ENCODE data around the gene TMEM87A. TPM values are rescaled to one million over a fixed set of nuclear protein-coding genes. Genes with fewer than 3 reads are reported as not detected.

Gene TMEM87A
- total RNA-seq, 4 donors from 2014 or later, result 47.1 to 63.1 (median 57.0) TPM

- TF ChIP-seq, protein P1, sequence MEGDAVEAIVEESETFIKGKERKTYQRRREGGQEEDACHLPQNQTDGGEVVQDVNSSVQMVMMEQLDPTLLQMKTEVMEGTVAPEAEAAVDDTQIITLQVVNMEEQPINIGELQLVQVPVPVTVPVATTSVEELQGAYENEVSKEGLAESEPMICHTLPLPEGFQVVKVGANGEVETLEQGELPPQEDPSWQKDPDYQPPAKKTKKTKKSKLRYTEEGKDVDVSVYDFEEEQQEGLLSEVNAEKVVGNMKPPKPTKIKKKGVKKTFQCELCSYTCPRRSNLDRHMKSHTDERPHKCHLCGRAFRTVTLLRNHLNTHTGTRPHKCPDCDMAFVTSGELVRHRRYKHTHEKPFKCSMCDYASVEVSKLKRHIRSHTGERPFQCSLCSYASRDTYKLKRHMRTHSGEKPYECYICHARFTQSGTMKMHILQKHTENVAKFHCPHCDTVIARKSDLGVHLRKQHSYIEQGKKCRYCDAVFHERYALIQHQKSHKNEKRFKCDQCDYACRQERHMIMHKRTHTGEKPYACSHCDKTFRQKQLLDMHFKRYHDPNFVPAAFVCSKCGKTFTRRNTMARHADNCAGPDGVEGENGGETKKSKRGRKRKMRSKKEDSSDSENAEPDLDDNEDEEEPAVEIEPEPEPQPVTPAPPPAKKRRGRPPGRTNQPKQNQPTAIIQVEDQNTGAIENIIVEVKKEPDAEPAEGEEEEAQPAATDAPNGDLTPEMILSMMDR (IDR thresholded peaks at IDR 0.05; ENCODE audit: low read depth), result no peak
Measured at GRCh38 chr15:42172475-42172874, 100.8 kb downstream of the TMEM87A start.

DNA sequence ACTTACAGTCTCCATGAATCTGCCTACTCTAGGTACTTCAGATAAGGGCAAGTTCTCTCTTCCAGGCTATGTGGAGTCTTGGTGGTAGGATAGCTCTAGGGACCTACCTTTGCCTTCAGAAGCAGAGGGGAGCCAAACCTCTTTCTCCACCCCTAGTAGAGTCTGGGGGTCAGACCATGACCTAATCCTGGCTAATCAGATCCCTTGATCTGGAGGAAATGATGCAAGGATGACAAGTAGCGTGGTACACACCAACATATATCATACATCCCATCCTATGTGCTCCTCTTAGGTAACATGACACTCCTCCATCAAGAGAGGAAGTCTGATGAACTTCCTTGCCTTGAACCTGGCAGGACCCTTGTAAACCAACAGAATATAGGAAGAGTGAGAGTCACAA lies 101.4 kb downstream of the TMEM87A start:
- TF ChIP-seq, protein P1 (IDR thresholded peaks at IDR 0.05; ENCODE audit: low read depth), result no peak

DNA sequence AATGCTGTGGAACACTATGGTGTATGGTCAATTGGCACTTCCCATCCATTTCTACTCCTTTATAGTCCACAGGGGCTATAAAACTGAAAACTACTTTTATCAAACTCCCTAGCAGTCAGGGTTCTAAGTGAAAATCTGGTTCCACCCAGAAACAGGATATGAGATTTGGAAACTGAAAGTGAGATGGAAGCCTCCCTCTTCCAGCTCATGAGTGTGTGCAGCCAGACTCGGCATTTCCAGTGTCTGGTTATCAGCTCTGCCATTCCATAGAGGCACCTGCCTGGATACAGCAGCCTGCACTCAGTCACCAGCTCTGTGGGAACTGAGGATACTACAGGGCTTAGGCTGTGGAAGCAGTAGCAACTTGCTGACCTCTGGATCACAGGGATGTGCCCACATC lies 102.1 kb downstream of the TMEM87A start:
- TF ChIP-seq, protein P1 (IDR thresholded peaks at IDR 0.05; ENCODE audit: low read depth), result no peak

DNA sequence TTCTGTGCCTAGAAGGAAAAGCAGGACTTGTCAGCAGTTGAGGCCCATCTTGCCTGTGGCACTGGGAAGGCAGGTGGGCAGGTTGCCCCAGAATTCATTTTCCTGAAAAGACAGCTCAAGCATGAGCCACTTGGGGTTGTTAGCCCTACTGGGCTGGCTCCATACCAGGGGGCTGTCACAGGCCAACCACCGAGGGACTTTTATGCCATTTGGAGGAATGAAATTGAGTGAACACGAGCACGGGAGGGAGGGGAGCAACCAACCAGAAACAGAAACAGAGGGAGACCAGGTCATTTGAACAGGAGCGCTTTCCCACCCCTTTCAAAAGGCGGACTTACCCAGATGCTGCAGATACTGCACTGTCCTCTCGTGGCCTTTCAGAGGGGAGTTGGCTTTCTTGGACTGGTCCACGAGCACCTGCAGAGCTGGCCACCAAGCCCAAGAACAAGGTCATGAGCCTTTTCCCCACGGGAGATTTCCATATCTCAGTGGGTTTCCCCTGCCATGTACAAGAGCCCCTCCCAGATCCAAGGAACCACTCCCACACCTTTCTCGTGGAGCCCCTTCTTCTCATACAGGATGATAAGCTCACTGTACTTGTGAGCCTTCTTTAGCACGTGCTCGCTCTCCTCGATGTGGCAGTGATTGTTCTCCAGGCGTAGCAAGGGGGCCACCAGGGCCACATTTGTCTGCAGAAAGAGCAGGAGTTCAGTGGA lies 106.8 kb downstream of the TMEM87A start:
- TF ChIP-seq, protein P1 (IDR thresholded peaks at IDR 0.05; ENCODE audit: low read depth), result no peak

DNA sequence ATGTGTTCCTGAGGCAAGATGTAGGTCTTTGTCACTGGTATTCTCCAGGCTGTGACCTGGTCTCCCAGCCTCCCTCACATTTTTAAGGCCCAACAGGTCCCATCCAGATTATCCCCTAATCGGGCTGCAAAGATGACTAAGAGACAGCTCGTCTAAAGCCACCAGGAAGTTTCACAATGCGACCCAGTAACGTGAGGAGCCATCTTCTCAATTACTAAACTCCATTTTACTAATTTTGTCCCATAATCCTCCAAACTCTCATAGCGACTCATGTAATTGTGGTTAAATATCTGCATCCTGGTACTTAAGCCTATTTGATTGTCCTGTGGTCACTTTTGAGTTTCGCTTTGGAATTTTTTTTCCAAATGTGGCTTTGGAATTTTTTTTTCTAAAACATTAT lies 108.1 kb downstream of the TMEM87A start:
- TF ChIP-seq, protein P1 (IDR thresholded peaks at IDR 0.05; ENCODE audit: low read depth), result no peak

GRCh38 chr15:42163947-42164550 lies 109.2 kb downstream of the TMEM87A start:
- TF ChIP-seq, protein P1 (IDR thresholded peaks at IDR 0.05; ENCODE audit: low read depth), result no peak

DNA sequence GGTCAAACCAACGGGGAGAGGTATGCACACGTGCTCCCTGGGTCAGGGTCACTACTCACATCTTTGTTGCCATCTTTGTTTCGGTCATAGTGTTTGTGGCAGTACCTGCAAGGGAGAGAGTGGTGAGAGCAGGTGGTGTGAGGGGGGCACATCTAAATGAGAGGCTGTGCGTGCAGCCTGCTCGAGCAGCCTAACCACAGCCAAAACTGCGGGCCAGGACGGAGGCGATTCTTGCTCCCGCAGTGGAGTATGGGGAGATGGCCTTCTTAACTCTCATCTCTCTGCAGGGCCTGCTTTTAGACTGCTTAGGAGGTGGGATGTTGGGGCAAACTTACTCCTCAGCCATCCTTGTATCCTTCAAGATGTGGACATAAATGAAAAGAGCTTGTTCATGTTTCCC lies 109.9 kb downstream of the TMEM87A start:
- TF ChIP-seq, protein P1 (IDR thresholded peaks at IDR 0.05; ENCODE audit: low read depth), result no peak

Small RNA genes within 50 kb of the gene (small RNA-seq; reads per million reads assigned to genes)
- gene MIR627, result not detected

Other genes starting within 250 kb of the TMEM87A start
- under 1 TPM in 1 of 4 donors, not detected in 3; 0.57 TPM for gene PLA2G4D, start 178.9 kb downstream of the TMEM87A start, total RNA-seq
- not detected for gene PLA2G4F, start 116.8 kb downstream of the TMEM87A start, total RNA-seq
- gene VPS39, start 65.1 kb downstream of the TMEM87A start, total RNA-seq, result 100 to 1,000 TPM in 3 of 4 donors, 10 to 100 TPM in 1; 91.3 to 168 (median 147) TPM
- gene GANC, start 232 bp downstream of the TMEM87A start, total RNA-seq, result 10 to 100 TPM; 26.1 to 42.0 (median 35.3) TPM
- gene CAPN3, start 86.1 kb upstream of the TMEM87A start, total RNA-seq, result 10 to 100 TPM in 3 of 4 donors, 1 to 10 TPM in 1; 8.2 to 22.4 (median 13.6) TPM
- 100 to 1,000 TPM; 109 to 166 (median 156) TPM for gene ZNF106, start 217.7 kb upstream of the TMEM87A start, total RNA-seq
- 10 to 100 TPM; 76.5 to 98.6 (median 97.2) TPM for gene SNAP23, start 222.2 kb upstream of the TMEM87A start, total RNA-seq